Thyroid gland (tissue), 4 donors: ENCODE measurements around the gene MTHFD1L. TPM values are rescaled to one million over a fixed set of nuclear protein-coding genes. Genes with fewer than 3 reads are reported as not detected.

Source experiments
- DNase-seq, 2 donors: peaks; one replicate each; pipeline ENCODE4 v3.0.0-alpha.2; 2019
- H3K27ac ChIP-seq, 3 donors: fragments of 200-600 bp; sonication (generic); 1 replicate in 2 of 3; 2 replicates in 1 of 3; pipeline ENCODE4 v1.5.1; 2016 to 2019; ENCODE audit warnings: mild to moderate bottlenecking in 1 of 3, moderate library complexity in 1 of 3
- H3K27me3 ChIP-seq: fragments of 200-600 bp; sonication (generic); one replicate; pipeline ENCODE4 v1.5.1; 2019
- H3K36me3 ChIP-seq, 2 donors: fragments of 200-600 bp; sonication (generic); one replicate each; pipeline ENCODE4 v1.5.1; 2016 to 2019
- H3K4me1 ChIP-seq, 2 donors: fragments of 200-600 bp; sonication (generic); one replicate each; pipeline ENCODE4 v1.5.1; 2017 to 2019
- H3K4me3 ChIP-seq, 3 donors: fragments of 200-600 bp; sonication (generic); replicated peaks in 1 of 3; 1 replicate in 2 of 3; 2 replicates in 1 of 3; pipeline ENCODE4 v1.5.1; 2016; ENCODE audit warnings: mild to moderate bottlenecking in 1 of 3
- H3K9me3 ChIP-seq: fragments of 200-600 bp; sonication (generic); one replicate; pipeline ENCODE4 v1.5.1; 2017
- POLR2A ChIP-seq, 2 donors: fragments of 450-650 bp; IDR thresholded peaks; one replicate each; pipeline ENCODE4 v1.6.1; 2017; ENCODE audit warnings: antibody characterized with exemption in 2 of 2, mild to moderate bottlenecking in 2 of 2, moderate library complexity in 1 of 2
- WGBS, 2 donors: methylation state at CpG; one replicate each; pipeline ENCODE4 v1.1.5; 2017; 5-methylcytosine and 5-hydroxymethylcytosine counted together
- intact Hi-C: fragments of 100-400 bp; cut with DNase I; formaldehyde crosslinking; loops from one replicate; pipeline ENCODE4 v1.15.1; 2023
- total RNA-seq, 4 donors: library from RNA; depleted of rRNA; stranded (reverse); fragments of >200 nt; gene quantifications; one replicate each; pipeline ENCODE4 v1.2.3, GENCODE V29; 2016
- TF ChIP-seq, protein P1 (sequence below), 6 experiments: fragments of 200-600 bp in 3 of 6; fragments of 450-650 bp in 3 of 6; sonication (generic) in 3 of 6; IDR thresholded peaks; one replicate each; pipeline ENCODE4 v1.5.1; 2016 to 2019; ENCODE audit warnings: antibody characterized with exemption in 6 of 6, mild to moderate bottlenecking in 2 of 6, inconsistent platforms in 1 of 6, moderate library complexity in 1 of 6

Gene MTHFD1L
- total RNA-seq, 4 donors from 2014 or later, result 8.7 to 14.6 (median 11.0) TPM

DNA sequence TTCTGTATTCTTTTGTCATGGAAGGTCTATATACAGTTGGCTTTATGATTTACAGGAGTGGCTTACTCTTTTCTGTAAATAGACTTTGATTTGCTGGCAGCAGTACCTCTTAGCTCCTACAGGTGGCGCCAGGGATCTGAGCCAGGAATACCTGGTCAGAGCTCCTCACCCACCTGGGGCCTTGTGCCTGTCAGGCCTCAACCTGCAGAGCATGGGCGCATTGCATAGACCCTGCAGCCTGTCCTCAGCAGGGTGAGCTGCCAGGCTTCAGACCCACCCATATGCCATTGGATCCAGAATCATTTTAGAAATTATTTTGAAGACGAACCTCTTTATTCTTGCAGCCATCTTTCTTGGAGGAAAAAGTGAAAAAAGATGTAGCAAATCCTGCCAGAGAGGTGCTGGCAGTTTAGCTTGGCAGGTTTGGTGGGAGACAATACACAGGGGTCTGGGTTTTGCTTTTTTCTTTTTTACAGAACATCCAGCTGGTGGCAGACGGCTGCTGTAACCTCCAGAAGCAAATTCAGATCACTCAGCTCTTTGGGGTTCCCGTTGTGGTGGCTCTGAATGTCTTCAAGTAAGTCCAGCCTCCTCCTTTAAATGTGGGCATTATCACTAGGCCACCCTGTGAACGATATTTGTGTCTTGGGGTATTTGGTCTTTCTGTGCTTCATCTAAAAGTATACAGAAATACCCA lies 149.1 kb downstream of the MTHFD1L start:
- 48 to 53% methylated on average over 6 of the region's 6 CpGs for WGBS, 2 donors
- intact Hi-C loops, result loop anchor here (2.0 to 10.0 kb wide), 3 partner anchors 122 to 310 kb away; no protein-coding TSS in a partner anchor
- H3K27ac ChIP-seq, result no peak overlapping the region
- peaks cover 6 to 13% of the 10 kb centered on the region in 2 donors for H3K4me1 ChIP-seq
- H3K27me3 ChIP-seq, result no peaks in the 10 kb centered on the region
- TF ChIP-seq, protein P1, sequence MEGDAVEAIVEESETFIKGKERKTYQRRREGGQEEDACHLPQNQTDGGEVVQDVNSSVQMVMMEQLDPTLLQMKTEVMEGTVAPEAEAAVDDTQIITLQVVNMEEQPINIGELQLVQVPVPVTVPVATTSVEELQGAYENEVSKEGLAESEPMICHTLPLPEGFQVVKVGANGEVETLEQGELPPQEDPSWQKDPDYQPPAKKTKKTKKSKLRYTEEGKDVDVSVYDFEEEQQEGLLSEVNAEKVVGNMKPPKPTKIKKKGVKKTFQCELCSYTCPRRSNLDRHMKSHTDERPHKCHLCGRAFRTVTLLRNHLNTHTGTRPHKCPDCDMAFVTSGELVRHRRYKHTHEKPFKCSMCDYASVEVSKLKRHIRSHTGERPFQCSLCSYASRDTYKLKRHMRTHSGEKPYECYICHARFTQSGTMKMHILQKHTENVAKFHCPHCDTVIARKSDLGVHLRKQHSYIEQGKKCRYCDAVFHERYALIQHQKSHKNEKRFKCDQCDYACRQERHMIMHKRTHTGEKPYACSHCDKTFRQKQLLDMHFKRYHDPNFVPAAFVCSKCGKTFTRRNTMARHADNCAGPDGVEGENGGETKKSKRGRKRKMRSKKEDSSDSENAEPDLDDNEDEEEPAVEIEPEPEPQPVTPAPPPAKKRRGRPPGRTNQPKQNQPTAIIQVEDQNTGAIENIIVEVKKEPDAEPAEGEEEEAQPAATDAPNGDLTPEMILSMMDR (IDR thresholded peaks at IDR 0.05), result peak; percentile 97 to 99 (median 98)
- no peak for TF ChIP-seq POLR2A (IDR thresholded peaks at IDR 0.05)
- no peaks in the 10 kb centered on the region for H3K36me3 ChIP-seq
- no peak overlapping the region for H3K4me3 ChIP-seq
- H3K9me3 ChIP-seq, result no peaks in the 10 kb centered on the region
- DNase-seq, result peak; percentile 66 to 73

DNA sequence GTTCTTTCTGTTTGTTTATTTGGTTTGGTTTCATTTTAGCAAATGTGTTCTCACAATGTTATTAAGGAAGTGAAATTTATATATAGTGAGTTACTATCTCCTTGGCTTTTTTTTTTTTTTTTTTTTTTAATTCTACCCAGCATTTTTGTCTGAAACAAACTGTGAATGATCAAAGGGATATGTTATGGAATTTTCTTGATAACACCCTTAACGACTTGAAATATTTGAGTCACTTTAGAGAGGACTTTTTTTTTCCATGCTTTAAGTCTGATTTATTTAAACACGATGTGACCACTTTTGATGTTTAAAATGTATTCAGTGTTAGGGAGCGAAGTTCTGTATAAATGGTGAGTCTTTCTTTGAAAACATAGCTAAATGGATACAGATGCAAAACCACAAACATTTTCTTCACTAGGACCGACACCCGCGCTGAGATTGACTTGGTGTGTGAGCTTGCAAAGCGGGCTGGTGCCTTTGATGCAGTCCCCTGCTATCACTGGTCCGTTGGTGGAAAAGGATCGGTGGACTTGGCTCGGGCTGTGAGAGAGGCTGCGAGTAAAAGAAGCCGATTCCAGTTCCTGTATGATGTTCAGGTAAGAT lies 149.7 kb downstream of the MTHFD1L start:
- no peak overlapping the region for H3K27ac ChIP-seq
- H3K9me3 ChIP-seq, result no peaks in the 10 kb centered on the region
- H3K36me3 ChIP-seq, result no peaks in the 10 kb centered on the region
- H3K4me3 ChIP-seq, result no peak overlapping the region
- H3K27me3 ChIP-seq, result no peaks in the 10 kb centered on the region
- TF ChIP-seq, protein P1 (IDR thresholded peaks at IDR 0.05), result no peak
- no peak for TF ChIP-seq POLR2A (IDR thresholded peaks at IDR 0.05)
- 92 to 93% methylated on average over 12 of the region's 12 CpGs for WGBS, 2 donors
- no peak for DNase-seq
- intact Hi-C loops, result loop anchor here (2.0 to 10.0 kb wide), 2 partner anchors 230 to 310 kb away; no protein-coding TSS in a partner anchor
- peaks cover 10 to 20% of the 10 kb centered on the region in 2 donors for H3K4me1 ChIP-seq

DNA sequence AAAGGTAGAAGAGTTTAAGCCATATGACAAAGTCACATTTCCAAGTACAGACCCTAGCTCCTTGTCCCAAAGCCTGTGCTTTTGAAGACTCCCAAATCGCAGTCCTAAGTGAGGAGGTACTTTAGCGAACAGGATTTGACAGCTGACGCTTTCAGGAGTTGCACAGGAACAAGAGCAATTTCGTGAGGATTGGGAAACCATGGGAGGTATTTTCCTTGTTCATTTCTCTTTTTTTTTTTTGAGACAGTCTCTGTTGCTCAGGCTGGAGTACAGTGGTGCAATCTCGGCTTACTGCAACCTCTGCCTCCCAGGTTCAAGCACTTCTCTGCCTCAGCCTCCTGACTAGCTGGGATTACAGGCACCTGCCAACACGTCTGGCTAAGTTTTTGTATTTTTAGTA lies 150.6 kb downstream of the MTHFD1L start:
- no peaks in the 10 kb centered on the region for H3K9me3 ChIP-seq
- 88 to 93% methylated on average over 6 of the region's 6 CpGs for WGBS, 2 donors
- H3K4me1 ChIP-seq, result peaks cover 10 to 20% of the 10 kb centered on the region in 2 donors
- TF ChIP-seq POLR2A (IDR thresholded peaks at IDR 0.05), result no peak
- TF ChIP-seq, protein P1 (IDR thresholded peaks at IDR 0.05), result no peak
- H3K27ac ChIP-seq, result no peak overlapping the region
- H3K27me3 ChIP-seq, result no peaks in the 10 kb centered on the region
- no peak for DNase-seq
- H3K4me3 ChIP-seq, result no peak overlapping the region
- no peaks in the 10 kb centered on the region for H3K36me3 ChIP-seq
- intact Hi-C loops, result loop anchor here (10.0 kb wide), 1 partner anchor 229 kb away; no protein-coding TSS in a partner anchor

DNA sequence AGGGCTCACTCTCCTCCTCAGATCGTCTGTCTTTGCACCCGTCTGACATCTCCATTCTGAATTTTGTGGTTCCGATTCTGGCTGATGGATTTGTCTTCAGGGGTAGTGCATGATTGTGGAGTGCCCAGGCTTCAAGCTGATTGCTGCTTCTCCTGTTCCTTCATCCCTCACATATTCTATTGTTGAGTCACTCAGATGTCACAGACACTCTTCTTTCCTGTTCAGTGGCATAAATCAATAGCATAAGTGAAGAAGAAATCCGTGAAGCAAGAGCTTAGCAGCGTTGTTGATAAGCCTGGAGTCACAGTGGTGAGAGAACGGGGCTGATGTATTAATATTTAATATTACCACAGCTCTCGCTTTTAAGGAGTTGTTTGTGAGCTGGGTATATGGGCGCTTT lies 152.5 kb downstream of the MTHFD1L start:
- Histone ChIP-seq H3K4me3 (no peak overlapping the region), H3K27me3 (no peaks in the 10 kb centered on the region), H3K36me3 (no peaks in the 10 kb centered on the region), H3K27ac (no peak overlapping the region), H3K4me1 (peaks cover 10 to 34% of the 10 kb centered on the region in 2 donors), H3K9me3 (no peaks in the 10 kb centered on the region)
- intact Hi-C loops, result loop anchor here (10.0 kb wide), 1 partner anchor 227 kb away; no protein-coding TSS in a partner anchor
- WGBS, 2 donors, result 84 to 86% methylated on average over 8 of the region's 8 CpGs
- no peak for DNase-seq
- TF ChIP-seq, protein P1 (IDR thresholded peaks at IDR 0.05), result no peak
- no peak for TF ChIP-seq POLR2A (IDR thresholded peaks at IDR 0.05)
